Fibroblast of peridontal ligament (primary cell): ENCODE measurements around the gene PHTF2.
"Not testable (repeated sequence)": the region's sequence is repeated elsewhere in the genome, so short reads cannot be mapped to it uniquely, and the experiment has no call there.

Experiments used
- DNase-seq: peaks from one replicate; pipeline ENCODE4 v3.0.0-alpha.2; 2010; ENCODE audit errors: extremely low read depth

Gene PHTF2

GRCh38 chr7:77798394-77799077, at the start of gene PHTF2, which contains the start of gene TMEM60:
Gene PHTF2 (plus strand): TSS chr7:77798773.
Gene TMEM60 (minus strand): TSS chr7:77798434. CDS start chr7:77794373, 4,061 bp downstream.
- DNase-seq = peak; percentile 100

GRCh38 chr7:77752016-77752415, 46.6 kb upstream of the PHTF2 start:
- no peak for DNase-seq

GRCh38 chr7:77753173-77753572, 45.4 kb upstream of the PHTF2 start:
- no peak for DNase-seq

GRCh38 chr7:77757589-77757988, 41.0 kb upstream of the PHTF2 start:
- DNase-seq = no peak

GRCh38 chr7:77759294-77759889, 39.2 kb upstream of the PHTF2 start:
- DNase-seq = peak; percentile 90

- DNase-seq = no peak
Observed at GRCh38 chr7:77760809-77761453, 37.6 kb upstream of the PHTF2 start.

- DNase-seq = no peak
Observed at GRCh38 chr7:77765481-77765880, 33.1 kb upstream of the PHTF2 start.

GRCh38 chr7:77765906-77766800, 32.4 kb upstream of the PHTF2 start:
- DNase-seq = peak; percentile 51

GRCh38 chr7:77766801-77767605, 31.6 kb upstream of the PHTF2 start:
- no peak for DNase-seq

GRCh38 chr7:77770316-77770715, 28.3 kb upstream of the PHTF2 start:
- no peak for DNase-seq

GRCh38 chr7:77771901-77772300, 26.7 kb upstream of the PHTF2 start:
- no peak for DNase-seq

GRCh38 chr7:77778535-77778934, 20.0 kb upstream of the PHTF2 start:
- DNase-seq = no peak

- no peak for DNase-seq
Observed at GRCh38 chr7:77782383-77782782, 16.2 kb upstream of the PHTF2 start.

- DNase-seq = no peak
Observed at GRCh38 chr7:77783111-77783510, 15.5 kb upstream of the PHTF2 start.

GRCh38 chr7:77783545-77783944, 15.0 kb upstream of the PHTF2 start:
- DNase-seq = no peak

- not testable (repeated sequence) for DNase-seq
Observed at GRCh38 chr7:77784426-77784825, 14.1 kb upstream of the PHTF2 start.

- DNase-seq = no peak
Observed at GRCh38 chr7:77786018-77786417, 12.6 kb upstream of the PHTF2 start.

GRCh38 chr7:77786741-77787140, 11.8 kb upstream of the PHTF2 start:
- no peak for DNase-seq

- no peak for DNase-seq
Observed at GRCh38 chr7:77788327-77788902, 10.2 kb upstream of the PHTF2 start.

- no peak for DNase-seq
Observed at GRCh38 chr7:77791336-77791735, 7.2 kb upstream of the PHTF2 start.

- no peak for DNase-seq
Observed at GRCh38 chr7:77791956-77792355, 6.6 kb upstream of the PHTF2 start.
